Activated CD4-positive, alpha-beta T cell treated with anti-CD3 and anti-CD28 coated beads, Interleukin-2, amount 50 U/mL, for 24 hours (primary cell): ENCODE data around the gene IQCC.
A peak's percentile ranks its signal among the peaks of the same experiment; 100 is the strongest.
"Not testable (repeated sequence)": the region's sequence is repeated elsewhere in the genome, so short reads cannot be mapped to it uniquely, and the experiment has no call there.

Source experiments
- DNase-seq, 2 donors: peaks; one replicate each; pipeline ENCODE4 v3.0.0-alpha.2; 2020; ENCODE audit warnings: low read depth in 1 of 2, low spot score in 1 of 2

IQCC gene

DNA sequence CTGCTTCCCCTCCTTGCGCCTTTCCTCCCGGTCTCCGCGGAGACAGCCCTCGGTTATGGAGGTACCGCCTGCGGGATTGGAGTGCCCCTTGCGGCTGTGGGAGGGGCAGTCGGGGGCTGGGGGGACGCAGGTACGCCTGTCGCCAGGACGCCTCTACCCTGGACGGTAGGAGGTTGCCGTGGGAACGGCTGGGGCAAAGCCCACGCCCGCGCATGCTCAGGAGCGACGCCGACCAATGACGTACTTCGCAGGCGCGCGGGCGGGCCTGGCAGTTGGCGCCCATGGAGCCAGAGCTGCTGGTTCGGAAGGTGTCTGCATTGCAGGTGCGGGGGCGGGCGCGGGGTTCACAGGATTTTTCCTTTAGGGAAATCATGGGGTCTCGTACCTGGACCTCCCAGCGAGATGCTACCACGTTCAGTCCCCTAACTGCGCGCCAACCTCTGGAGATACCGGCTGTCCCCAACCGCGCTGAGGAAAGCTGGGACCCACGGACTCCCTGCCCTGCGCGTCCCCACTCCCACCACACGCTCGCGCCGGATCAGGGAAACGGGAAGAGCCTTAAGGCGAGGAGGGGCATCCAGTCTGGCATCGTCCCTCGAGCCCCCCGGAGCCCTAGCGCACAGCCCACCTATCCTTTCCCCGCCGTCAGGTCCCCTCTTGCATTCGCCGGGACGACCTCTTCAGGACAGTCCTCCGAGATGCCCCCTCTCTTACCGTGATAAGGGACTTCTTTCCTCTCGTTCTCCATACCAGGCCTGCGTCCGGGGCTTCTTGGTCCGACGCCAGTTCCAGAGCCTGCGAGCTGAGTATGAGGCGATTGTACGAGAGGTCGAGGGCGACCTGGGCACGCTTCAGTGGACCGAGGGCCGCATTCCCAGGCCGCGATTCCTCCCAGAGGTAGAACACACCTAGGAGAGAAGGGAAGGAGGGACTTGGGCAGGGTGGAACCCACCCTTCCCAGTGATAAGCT lies at the start of gene IQCC:
TSS of gene IQCC (plus strand) at position 271 of the 970 bp plus-strand sequence. CDS start at position 282, 11 bp downstream.
- peak; percentile 61 to 76 for DNase-seq

DNA sequence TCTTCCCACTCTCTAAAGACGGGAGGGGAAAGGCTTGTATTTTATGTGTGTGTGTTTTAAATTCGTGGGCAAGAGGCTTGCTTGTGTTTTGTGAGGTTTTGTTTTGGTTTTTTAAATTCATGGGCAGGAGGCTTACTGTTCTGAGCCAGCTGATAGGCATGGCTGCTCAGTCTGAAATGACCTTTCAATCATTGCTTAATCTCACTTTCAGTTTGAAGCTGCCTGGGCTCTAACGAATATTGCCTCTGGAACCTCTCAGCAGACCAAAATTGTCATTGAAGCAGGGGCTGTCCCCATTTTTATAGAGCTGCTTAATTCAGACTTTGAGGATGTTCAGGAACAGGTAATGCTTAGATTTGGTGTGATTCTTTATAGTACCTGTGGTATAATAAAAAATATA lies 46.3 kb upstream of the IQCC start:
- no peak for DNase-seq

DNA sequence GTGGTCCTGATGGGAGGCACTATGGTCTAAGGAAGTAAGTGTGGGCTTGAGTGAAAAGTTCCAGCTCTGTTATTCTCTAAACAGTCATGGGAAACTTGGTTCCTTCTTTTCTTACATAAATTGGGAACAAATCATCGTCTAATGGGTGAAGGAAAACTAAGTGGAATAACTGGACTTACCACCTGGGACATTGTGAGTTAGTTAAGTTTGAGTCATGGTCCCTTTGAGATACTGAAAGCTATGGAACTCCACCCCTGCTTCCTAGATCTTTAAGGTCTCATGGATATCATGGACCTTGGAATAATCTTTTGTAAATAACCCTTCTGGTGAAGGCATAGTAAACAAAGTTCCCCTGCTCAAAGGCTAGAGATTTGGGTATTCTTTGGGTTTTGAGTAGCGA lies 42.1 kb upstream of the IQCC start:
- no peak for DNase-seq

DNA sequence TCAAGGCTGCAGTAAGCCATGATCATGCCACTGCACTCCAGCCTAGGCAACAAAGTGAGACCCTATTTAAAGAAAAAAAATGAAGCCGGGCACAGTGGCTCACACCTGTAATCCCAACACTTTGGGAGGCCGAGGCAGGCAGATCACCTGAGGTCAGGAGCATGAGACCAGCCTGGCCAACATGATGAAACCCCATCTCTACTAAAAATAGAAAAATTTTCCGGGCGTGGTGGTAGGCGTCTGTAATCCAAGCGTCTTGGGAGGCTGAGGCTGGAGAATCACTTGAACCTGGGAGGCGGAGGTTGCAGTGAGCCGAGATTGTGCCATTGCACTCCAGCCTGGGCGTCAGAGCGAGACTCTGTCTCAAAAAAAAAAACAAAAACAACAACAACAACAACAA lies 39.8 kb upstream of the IQCC start:
- DNase-seq, result not testable (repeated sequence)

DNA sequence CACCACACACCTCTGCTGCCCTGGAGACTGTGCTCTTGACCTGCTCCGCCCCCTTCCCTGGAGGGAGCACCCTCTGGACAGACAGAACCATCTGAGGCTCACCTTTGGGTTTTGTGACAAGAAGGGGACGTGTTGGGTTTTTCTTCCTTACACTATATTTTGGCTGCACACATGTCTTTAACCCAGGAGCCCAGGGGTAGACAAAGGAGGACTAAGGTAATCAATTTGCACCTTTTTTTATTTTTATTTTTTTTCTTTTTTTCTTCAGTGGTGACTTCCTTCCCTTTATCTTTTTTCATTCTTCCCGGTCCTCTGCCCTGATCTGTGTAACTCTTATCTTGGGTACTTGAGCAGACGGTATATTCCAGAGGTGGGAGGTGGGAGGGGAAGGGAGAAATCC lies 34.5 kb upstream of the IQCC start:
- DNase-seq, result no peak

DNA sequence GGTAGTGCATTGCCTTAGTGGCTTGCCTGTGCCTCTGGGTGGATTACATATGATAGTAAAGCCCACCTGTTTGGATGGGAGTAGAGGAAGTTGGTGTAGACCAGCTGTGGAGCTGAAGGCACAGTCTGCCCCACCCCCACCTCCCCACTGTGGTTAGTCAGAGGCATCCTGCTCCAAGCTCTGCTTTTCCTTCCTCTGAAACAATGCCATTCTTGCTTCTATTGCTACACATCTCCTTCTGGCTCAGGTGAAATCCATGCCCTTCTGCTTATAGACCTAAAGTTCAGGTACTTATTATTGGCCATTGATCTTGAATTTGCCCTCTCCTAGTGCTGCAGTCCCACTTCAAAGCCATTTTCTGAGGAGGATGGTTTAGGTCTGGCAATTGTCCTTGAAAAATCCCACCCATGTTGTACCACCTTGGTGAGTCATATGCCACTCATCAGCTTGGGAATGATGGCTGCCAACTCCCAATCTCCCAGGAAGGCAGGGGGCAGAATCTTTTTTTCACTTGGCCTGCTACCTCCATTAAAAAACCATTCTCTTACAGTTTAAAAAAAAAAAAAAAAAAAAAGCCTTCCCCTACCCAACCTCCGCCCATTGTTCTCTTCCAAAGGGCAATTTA lies 32.7 kb upstream of the IQCC start:
- DNase-seq, result no peak

DNA sequence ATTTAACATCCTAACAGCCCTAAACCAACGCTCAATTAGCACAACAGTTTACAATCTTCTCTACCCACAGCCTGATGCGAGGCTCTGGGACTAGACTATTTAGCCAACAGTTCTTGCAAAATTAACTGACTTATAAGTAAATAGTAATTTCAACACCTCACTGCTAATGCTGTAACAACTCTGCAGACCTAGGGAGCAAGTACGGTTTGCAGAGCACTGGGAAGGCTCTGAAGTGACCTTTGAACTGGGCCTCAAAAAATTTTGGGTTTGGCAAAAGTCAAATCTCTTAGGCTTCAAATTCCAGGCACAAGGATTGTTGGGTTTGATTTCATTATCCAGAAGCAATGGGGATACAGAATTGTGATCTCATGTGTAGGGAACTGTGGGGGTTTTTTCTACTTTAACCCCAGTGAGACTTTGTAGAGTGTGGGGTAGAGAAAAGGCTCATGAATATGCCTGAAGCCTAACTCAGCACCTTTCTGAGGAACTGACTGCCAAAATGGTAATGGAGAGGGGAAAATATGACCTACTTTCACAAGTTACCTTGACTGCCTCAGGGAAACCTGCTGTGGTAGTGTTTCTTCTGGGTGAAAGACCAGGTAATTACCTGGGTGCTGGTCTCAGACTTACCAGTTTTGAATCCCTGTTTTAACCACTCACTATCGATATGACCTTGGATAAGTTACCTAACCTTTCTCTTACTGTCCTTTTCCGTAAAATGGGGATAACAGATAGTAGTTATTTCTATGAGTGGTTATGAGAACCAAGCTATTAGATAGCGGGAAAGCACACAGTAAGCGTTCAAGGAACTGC lies 26.9 kb upstream of the IQCC start:
- no peak for DNase-seq

DNA sequence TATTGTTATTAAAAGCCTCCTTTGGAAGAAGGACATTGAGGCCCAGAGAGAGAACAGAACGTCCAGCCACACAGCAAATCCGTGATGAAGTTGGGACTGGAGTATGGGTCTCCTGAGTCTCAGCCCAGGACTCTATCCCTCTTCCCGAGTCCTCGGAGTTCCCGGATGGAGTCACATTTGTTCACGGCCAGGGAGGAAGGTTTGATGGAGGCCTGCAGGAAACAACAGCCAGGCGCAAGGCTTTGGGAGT lies 26.4 kb upstream of the IQCC start:
- DNase-seq, result no peak

DNA sequence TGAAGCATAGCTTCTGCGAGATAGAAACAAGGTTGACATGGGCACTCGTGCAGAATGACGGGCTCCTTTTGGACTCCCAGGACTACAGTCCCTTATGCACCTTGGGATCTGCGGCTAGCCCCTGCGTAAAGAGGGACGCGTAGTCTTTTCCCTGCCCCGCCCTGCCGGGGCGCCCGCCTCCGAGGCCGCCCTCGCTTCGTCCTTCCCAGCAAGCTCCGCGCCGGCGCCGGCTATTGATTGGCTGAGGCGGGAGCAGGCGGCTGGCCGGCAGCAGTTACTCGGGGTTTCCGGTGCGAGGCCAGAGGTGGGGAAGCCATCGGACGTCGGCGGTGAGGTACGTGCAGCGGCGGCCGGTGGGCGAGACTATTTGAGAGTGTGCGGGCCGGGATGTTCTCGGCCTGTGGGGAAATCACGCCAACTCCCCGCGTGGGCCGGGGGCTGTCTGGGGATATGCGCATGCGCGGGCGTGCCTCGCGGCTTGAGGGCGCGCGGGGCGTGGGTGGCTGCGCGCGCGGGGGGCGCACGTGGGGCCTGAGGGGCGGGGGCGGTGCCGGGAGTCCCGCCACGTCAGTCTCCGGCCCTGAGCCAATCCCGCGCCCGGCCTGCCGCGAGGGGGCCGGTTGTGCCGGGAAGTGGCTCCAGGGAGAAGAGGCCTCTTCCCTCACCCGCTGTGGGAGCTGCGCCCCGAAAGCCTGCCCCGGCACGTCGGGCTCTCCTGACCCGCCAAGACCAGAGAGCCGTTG lies 25.9 kb upstream of the IQCC start, which contains the start of gene TXLNA:
TSS of gene TXLNA (plus strand) at position 233 of the 743 bp plus-strand sequence. CDS start 671 bp downstream, outside the sequence.
- DNase-seq, result peak; percentile 77 to 83

DNA sequence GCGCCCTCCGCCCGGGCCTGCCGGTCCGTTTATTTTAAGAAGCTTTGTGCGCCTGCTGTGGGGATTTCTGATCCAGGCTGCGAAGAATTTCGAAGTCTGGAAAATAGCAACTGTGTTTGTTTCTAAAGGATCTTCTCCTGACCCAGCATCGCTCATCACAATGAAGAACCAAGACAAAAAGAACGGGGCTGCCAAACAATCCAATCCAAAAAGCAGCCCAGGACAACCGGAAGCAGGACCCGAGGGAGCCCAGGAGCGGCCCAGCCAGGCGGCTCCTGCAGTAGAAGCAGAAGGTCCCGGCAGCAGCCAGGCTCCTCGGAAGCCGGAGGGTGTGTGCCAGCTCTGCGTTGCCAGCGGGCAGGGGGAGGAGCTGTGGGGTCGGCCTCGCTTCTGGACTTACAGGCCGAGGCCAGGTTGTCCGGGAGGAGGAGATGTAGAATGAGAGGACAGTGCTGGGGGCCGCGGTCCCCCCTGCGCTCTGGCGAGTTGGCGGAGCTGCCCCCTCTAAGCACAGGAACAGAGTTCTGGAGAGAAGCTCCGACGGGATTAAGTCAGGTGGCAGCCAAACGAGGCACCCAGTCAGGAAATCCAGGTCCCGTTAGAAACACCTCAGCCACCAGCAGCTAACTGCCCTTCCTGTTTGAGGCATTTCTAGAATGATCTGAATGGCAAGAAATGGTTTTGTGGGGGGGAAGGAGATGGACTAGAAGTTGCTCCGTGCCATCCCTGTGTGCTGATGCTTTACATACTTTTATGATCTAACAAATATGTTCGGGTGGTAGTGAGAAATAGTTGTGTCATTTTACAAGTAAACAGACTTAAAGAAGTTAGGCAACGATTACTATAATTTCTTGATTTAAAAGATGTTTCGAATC lies 25.0 kb upstream of the IQCC start:
- no peak for DNase-seq

DNA sequence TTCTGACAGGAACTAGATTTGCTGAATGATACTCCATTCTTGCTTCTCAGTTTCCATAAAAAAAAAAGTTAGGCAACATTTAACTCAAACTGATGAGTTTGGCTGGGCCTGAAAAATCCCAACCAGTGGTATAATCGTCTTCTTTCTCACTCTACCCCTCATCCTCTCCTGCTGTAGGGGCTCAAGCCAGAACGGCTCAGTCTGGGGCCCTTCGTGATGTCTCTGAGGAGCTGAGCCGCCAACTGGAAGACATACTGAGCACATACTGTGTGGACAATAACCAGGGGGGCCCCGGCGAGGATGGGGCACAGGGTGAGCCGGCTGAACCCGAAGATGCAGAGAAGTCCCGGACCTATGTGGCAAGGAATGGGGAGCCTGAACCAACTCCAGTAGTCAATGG lies 24.4 kb upstream of the IQCC start:
- DNase-seq, result no peak

DNA sequence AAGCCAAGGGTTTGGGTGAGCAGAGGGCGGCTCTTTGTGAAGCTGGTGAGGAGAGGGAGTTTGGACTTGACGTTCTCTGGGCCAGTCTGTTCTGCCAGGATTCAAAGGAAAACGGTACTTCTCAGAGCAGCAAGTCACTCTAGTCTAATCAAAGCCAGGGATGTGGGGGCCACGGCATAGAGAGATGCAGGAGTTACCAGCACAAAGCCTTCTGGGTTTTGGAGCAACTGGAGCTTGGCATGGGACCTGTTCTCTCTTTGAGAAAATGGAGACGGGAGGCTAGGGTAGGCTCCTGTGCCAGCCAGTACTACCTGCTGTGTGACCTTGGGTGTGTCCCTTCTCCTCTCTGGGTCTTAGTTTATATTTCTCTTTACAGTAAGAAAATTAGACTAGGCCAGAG lies 23.9 kb upstream of the IQCC start:
- no peak for DNase-seq

DNA sequence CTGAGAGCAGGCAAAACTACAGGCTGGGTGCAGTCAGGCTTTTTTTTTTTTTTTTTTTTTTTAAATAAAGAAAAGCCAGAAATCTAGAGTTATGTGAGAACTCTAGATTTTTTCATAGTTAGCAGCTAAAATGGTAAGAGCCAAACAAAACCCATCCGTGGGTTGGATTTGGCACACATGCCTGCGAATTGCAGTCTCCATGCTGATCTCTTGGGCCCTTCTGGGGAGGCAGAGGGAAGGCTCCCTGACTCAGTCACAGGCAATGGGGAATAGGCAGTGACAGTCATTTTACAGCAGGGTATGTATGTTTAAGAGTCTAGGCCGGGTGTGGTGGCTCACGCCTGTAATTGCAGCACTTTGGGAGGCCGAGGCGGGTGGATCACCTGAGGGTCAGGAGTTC lies 23.4 kb upstream of the IQCC start:
- no peak for DNase-seq

DNA sequence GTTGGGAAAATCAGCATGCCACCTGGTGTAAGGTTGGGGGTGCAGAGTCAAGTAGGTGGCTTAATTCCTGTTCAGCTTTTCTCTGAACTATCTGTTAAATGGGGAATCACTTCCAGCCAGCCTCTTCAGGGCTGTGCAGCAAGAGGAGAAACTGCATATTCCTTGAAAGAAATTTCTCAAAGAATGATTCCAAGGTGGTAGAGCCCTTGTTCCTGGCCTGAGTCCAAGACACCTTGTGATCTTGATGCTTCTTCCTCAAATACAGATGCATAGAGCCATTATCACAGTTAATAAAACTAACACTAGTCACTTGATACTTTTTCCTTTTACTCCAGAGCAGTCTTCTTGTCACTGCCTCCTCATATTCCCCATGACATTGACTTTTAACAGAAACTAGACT lies 20.8 kb upstream of the IQCC start:
- no peak for DNase-seq

DNA sequence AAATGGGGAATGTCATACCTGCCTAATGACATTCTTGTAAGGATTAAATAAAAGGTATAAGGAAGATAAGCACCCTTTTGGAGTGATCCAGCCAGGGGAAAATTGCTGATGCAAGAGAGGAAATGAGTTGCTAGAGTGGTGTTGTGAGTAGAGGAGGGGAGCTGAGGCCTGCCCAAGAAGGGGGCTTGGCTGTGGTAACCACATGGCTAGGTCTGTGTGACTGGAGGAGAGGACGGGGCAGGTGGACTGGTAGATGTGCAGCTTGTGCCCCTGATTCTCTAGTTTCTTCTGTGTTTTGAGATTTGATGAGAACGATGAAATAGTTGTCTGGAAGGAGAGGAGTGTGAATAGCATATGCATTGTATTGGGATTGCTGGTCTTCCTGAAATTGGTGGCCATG lies 19.4 kb upstream of the IQCC start:
- DNase-seq, result no peak

DNA sequence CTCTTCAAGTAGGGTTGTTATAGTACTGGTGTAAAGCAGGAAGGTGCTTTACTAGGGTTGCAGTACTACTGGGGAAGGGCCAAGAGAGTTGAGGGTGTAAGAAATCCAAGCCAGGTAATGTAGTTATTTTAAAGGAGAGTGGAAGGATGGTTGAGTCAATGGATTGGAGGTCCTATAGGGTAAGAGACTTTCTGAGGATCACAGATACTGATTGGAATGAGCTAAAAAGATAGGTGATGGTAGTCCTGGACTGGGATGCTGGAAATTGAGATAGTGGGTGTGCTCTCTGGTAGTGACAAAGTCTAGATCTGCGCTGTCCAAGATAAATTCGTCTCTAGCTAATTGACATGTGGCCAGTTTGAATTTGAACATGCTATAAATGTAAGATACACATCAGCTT lies 19.0 kb upstream of the IQCC start:
- no peak for DNase-seq

DNA sequence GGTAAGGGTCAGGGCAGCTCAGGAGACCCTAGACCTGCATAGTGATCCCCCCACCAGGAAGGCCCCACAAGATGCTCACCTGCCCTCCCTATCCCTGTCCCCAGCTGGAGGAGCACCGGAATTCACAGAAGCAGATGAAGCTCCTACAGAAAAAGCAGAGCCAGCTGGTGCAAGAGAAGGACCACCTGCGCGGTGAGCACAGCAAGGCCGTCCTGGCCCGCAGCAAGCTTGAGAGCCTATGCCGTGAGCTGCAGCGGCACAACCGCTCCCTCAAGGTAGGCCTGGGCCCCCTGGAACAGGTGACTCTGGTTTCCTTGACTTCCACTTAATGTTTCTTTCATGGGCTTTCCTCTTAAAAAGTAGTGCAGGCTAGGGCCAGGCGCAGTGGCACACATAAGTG lies 17.6 kb upstream of the IQCC start:
- no peak for DNase-seq

DNA sequence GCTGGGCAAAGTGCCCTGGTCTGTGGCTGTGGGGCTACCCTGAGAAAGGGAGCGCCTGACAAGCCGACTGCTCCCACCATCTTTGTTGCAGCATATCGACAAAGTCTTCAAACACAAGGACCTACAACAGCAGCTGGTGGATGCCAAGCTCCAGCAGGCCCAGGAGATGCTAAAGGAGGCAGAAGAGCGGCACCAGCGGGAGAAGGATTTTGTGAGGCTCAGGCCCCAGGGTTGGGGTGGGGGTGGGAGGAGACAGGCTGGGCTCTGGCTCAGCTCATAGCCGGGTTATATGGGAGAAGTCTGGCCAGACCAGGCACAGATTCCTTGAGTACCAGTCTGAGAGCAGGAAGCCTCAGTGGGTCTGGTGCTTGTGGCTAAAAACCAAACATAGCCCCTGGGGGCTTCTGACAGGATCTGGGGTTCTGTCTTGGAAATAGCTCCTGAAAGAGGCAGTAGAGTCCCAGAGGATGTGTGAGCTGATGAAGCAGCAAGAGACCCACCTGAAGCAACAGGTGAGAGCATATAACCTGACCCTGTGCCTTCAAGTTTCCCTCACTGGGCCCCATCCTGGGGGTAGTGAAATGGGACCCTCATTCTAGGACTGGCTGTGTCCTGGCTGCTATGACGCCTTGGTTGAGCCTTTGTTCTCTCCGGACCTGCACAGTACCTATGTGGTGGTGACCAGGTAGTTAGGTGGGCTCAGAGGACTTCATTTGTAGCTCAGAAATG lies 13.1 kb upstream of the IQCC start:
- no peak for DNase-seq

DNA sequence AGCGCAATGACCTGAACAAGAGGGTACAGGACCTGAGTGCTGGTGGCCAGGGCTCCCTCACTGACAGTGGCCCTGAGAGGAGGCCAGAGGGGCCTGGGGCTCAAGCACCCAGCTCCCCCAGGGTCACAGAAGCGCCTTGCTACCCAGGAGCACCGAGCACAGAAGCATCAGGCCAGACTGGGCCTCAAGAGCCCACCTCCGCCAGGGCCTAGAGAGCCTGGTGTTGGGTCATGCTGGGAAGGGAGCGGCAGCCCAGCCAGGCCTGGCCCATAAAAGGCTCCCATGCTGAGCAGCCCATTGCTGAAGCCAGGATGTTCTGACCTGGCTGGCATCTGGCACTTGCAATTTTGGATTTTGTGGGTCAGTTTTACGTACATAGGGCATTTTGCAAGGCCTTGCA lies 10.5 kb upstream of the IQCC start:
- no peak for DNase-seq

DNA sequence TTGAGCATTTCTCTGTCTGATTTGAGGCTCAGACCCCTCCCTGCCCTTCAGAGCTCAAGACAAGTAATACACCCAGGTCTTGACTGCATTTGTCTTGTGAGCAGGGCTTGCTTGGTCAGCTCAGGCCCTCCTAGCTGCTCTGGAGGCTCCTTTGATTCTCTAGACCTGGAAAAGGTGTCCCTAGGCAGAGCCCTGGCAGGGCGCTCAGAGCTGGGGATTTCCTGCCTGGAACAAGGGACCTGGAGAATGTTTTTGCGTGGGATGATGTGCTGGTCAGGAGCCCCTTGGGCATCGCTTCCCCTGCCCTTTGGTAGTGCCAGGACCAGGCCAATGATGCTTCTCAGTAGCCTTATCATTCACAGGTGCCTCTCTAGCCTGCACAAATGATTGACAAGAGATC lies 9.9 kb upstream of the IQCC start:
- no peak for DNase-seq
